Stomach (tissue), 4 donors: ENCODE data around the gene LGALS1.

ENCODE experiments used
- CTCF ChIP-seq, 7 experiments: fragments of 450-650 bp in 4 of 7; fragments of 200-600 bp in 3 of 7; sonication (generic) in 3 of 7; IDR thresholded peaks; one replicate each; pipeline ENCODE4 v1.5.1; 2016 to 2019; ENCODE audit warnings: antibody characterized with exemption in 7 of 7, control low read depth in 2 of 7, mild to moderate bottlenecking in 1 of 7
- POLR2A ChIP-seq, 4 donors: fragments of 450-650 bp; IDR thresholded peaks; one replicate each; pipeline ENCODE4 v1.6.1; 2016; ENCODE audit warnings: antibody characterized with exemption in 4 of 4, control low read depth in 2 of 4, mild to moderate bottlenecking in 1 of 4, moderate library complexity in 1 of 4
- POLR2AphosphoS5 ChIP-seq, 3 donors: sonication (generic); formaldehyde crosslinking; IDR thresholded peaks; one replicate each; pipeline ENCODE4 v1.6.1; 2016; ENCODE audit warnings: antibody characterized with exemption in 3 of 3

GRCh38 chr22:37690407-37690806 lies 15.0 kb downstream of the LGALS1 start:
- TF ChIP-seq CTCF (IDR thresholded peaks at IDR 0.05) (no peak), POLR2A (IDR thresholded peaks at IDR 0.05) (no peak), POLR2AphosphoS5 (IDR thresholded peaks at IDR 0.05) (no peak)
